NCI-H526 (cell line): Measurements from ENCODE around the gene SLFN12L.

Experiments
- DNase-seq, 2 experiments: peaks; one replicate each; lab custom pipeline; 2025; lab: John Stamatoyannopoulos, UW

Gene SLFN12L

GRCh38 chr17:35432176-35433074 lies 105.1 kb downstream of the SLFN12L start, which contains the start of gene SLFN12:
SLFN12 (minus strand) TSS chr17:35432500; CDS start chr17:35423028, 9,472 bp downstream.
- DNase-seq = no peak

DNA sequence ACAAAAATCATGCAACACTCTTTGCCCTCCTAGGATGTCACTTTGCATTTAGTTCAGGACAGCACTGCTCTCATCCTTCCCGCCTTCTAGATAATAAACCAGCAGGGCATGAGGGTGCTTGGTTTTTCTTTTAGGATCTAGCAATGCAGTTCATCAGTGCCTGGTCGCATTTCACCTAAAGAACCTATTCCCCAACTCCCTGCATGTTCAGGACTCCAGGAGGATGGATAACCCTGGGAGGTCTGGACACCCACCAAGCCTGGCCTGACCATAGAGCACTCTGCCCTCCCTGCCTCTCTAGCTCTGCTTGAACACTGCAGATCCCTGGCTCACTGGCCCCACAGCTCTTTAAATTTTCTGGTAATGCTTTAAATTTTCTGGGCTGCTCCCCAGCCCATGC lies 107.8 kb downstream of the SLFN12L start:
- DNase-seq = no peak

DNA sequence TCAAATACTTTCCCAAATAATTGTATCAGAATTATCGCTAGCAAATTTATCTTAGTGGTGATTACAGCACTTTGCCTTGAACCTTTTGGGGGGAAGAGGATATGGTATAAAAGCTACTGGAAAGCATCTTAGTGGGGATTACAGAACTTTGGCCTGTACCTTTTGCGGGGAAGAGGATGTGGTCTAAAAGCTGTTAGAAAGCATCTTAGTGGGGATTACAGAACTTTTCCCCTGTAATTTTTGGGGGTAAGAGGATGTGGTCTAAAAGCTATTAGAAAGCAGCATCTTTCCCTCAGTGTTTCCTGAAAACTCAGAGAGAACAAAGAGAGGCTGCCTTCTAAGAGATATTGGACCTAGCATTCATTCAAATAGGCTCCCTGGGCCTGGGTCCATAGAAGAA lies 109.2 kb downstream of the SLFN12L start:
- DNase-seq = peak in 1 of 2 experiments; percentile 4

GRCh38 chr17:35423761-35424160 lies 113.7 kb downstream of the SLFN12L start:
- no peak for DNase-seq
